Colonic mucosa (tissue), 4 donors: ENCODE results near the gene CHERP. TPM values are rescaled to one million over a fixed set of nuclear protein-coding genes. Genes with fewer than 3 reads are reported as not detected.
"Not testable (repeated sequence)": the region's sequence is repeated elsewhere in the genome, so short reads cannot be mapped to it uniquely, and the experiment has no call there.

Source experiments
- DNase-seq: peaks from one replicate; pipeline ENCODE4 v3.0.0-alpha.2; 2020
- H3K27ac ChIP-seq: fragments of 200-600 bp; one replicate; pipeline ENCODE4 v1.8.0; 2021
- H3K27me3 ChIP-seq: fragments of 200-600 bp; one replicate; pipeline ENCODE4 v1.8.0; 2021
- H3K36me3 ChIP-seq: fragments of 200-600 bp; one replicate; pipeline ENCODE4 v1.8.0; 2021
- H3K4me1 ChIP-seq: fragments of 200-600 bp; one replicate; pipeline ENCODE4 v1.8.0; 2021; ENCODE audit warnings: mild to moderate bottlenecking
- H3K4me3 ChIP-seq: fragments of 200-600 bp; one replicate; pipeline ENCODE4 v1.8.0; 2021
- H3K9ac ChIP-seq, 2 donors: one replicate each; pipeline ENCODE4 v1.7.0; 2013; ENCODE audit warnings: control low read depth in 2 of 2, low read depth in 2 of 2, low read length in 2 of 2
- H3K9me3 ChIP-seq: fragments of 200-600 bp; one replicate; pipeline ENCODE4 v1.8.0; 2021
- CTCF ChIP-seq: fragments of 200-600 bp; IDR thresholded peaks from one replicate; pipeline ENCODE4 v1.8.0; 2022; ENCODE audit warnings: antibody characterized with exemption, mild to moderate bottlenecking
- intact Hi-C: fragments of 100-400 bp; cut with DNase I; formaldehyde crosslinking; loops from one replicate; pipeline ENCODE4 v1.14.1; 2022
- total RNA-seq, 2 donors: library from RNA; stranded (reverse); fragmentation: NEBNext Ultra II Directional in 1 of 2; extraction: Animal tissue kit (Norgen Biotek cat#: 25700) in 1 of 2; gene quantifications; one replicate each; pipeline ENCODE4 v1.2.1, GENCODE V29; 2021
- donor health status: healthy.
- donor health status: DM: no; HTN: no; CAD: no.
- donor health status: DM: no; HTN: no; CAD: no.

The CHERP gene
- total RNA-seq, 2 donors from 2014 or later, result 35.2 to 54.0 TPM

DNA sequence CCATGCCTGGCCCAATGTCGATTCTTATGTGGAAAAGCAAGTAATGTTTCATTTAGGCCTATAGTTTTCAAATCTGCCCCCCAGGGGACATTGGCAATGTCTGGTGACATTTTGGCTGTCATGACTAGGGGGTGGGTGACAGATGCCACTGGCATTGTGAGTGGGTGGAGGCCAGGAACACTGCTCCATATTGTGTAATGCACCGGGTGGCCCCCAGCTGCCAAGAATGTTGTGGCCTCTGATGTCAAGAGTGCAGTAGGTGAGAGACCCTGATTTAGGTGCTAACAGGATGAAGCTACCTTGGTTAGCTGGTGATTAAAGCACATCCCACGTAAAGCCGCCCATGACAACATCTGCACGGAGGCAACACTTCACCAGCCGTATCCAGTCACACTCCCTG, 35.3 kb downstream of the CHERP start:
- no peaks in the 10 kb centered on the region for H3K4me1 ChIP-seq
- H3K36me3 ChIP-seq, result no peaks in the 10 kb centered on the region
- H3K9me3 ChIP-seq, result no peaks in the 10 kb centered on the region
- no peak overlapping the region for H3K27ac ChIP-seq
- no peak for DNase-seq
- intact Hi-C loops, result no loop called here
- H3K4me3 ChIP-seq, result no peak overlapping the region
- no peak for TF ChIP-seq CTCF
- H3K27me3 ChIP-seq, result no peaks in the 10 kb centered on the region
- no peak overlapping the region for H3K9ac ChIP-seq

- H3K4me1 ChIP-seq, H3K9me3 ChIP-seq, H3K36me3 ChIP-seq, H3K9ac ChIP-seq, H3K27me3 ChIP-seq, H3K27ac ChIP-seq, H3K4me3 ChIP-seq, intact Hi-C loops, DNase-seq: not testable (repeated sequence)
Observed at GRCh38 chr19:16506161-16506560, 36.1 kb downstream of the CHERP start.

DNA sequence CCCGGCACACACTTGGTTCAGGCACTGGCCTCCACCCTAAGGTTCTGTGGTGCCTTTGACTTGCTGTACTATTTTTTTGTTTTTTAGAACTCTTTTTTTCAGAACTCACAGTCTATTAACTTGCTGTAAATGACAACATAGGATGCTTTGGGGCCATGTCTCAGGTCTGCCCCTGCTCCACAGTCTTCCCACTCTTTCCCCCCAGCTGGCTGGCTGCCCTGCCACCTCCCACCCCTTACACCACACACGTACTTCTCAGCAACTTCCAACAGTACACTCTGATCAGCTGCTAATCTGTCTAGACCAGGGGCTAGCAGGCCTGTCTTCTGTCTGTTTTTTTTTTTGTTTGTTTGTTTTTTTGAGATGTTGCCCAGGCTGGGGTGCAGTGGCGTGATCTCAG, 38.0 kb downstream of the CHERP start:
- H3K9ac ChIP-seq, result no peak overlapping the region
- H3K27ac ChIP-seq, result no peak overlapping the region
- H3K4me1 ChIP-seq, result no peaks in the 10 kb centered on the region
- H3K4me3 ChIP-seq, result no peak overlapping the region
- intact Hi-C loops, result no loop called here
- no peak for TF ChIP-seq CTCF
- no peaks in the 10 kb centered on the region for H3K9me3 ChIP-seq
- no peak for DNase-seq
- H3K36me3 ChIP-seq, result no peaks in the 10 kb centered on the region
- no peaks in the 10 kb centered on the region for H3K27me3 ChIP-seq

DNA sequence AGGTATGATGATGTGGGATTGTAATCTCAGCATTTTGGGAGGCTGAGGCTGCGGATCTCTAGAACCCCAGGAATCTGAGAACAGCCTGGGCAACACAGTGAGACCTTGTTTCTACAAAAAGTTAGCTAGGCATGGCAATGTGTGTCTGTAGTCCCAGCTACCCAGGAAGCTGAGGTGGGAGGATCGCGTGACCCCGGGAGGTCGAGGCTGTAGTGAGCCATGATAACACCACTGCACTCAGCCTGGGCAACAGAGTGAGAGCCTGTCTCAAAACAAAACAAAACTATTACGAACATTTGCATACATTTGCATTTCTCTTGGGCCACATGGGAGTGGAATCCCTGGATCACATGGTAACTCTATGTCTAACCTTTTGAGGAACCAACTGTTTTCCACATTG, 44.4 kb downstream of the CHERP start:
- intact Hi-C loops, result no loop called here

GRCh38 chr19:16497042-16497441, 45.2 kb downstream of the CHERP start:
- intact Hi-C loops, result no loop called here
- Histone ChIP-seq H3K36me3 (no peaks in the 10 kb centered on the region), H3K27ac (peak overlapping the region; percentile 37), H3K4me1 (no peaks in the 10 kb centered on the region), H3K27me3 (no peaks in the 10 kb centered on the region), H3K9me3 (no peaks in the 10 kb centered on the region), H3K4me3 (no peak overlapping the region), H3K9ac (peak overlapping the region in 1 of 2 donors; percentile 43)
- TF ChIP-seq CTCF, result no peak
- no peak for DNase-seq

More for the DNA sequence above, 44.4 kb downstream of the CHERP start:
- DNase-seq, result no peak
- Histone ChIP-seq H3K27me3 (no peaks in the 10 kb centered on the region), H3K9ac (no peak overlapping the region), H3K27ac (no peak overlapping the region), H3K9me3 (no peaks in the 10 kb centered on the region), H3K4me1 (no peaks in the 10 kb centered on the region), H3K4me3 (no peak overlapping the region), H3K36me3 (no peaks in the 10 kb centered on the region)
- no peak for TF ChIP-seq CTCF

DNA sequence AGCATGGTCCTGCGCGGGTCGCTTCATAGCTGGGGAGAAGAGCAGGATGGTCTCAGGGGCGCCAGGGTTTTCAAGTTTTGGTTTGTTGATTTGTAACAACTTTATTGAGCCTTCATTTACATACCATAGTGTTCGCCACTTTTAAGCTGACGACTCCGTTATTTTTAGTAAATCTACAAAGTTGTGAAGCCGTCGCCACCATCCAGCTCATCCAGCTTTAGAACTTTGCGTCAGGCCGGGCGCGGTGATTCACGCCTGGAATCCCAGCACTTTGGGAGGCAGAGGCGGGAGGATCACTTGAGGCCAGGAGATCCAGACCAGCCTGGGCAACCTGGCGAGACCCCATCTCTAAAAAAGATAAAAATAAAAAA, 45.6 kb downstream of the CHERP start:
- peak overlapping the region; percentile 37 for H3K27ac ChIP-seq
- TF ChIP-seq CTCF, result no peak
- H3K9ac ChIP-seq, result peak overlapping the region; percentile 8 to 68
- H3K27me3 ChIP-seq, result no peaks in the 10 kb centered on the region
- peak; percentile 31 for DNase-seq
- peak overlapping the region; percentile 61 for H3K4me3 ChIP-seq
- no peaks in the 10 kb centered on the region for H3K4me1 ChIP-seq
- H3K9me3 ChIP-seq, result no peaks in the 10 kb centered on the region
- intact Hi-C loops, result no loop called here
- H3K36me3 ChIP-seq, result no peaks in the 10 kb centered on the region
